NCI-H1417 (cell line): Measurements from ENCODE around the gene BTK.
"Not testable (repeated sequence)": the region's sequence is repeated elsewhere in the genome, so short reads cannot be mapped to it uniquely, and the experiment has no call there.

Experiments used
- DNase-seq, 3 experiments: peaks; one replicate each; lab custom pipeline; 2025; lab: John Stamatoyannopoulos, UW

BTK gene

GRCh38 chrX:101337776-101338271 lies 48.2 kb downstream of the BTK start:
- no peak for DNase-seq

DNA sequence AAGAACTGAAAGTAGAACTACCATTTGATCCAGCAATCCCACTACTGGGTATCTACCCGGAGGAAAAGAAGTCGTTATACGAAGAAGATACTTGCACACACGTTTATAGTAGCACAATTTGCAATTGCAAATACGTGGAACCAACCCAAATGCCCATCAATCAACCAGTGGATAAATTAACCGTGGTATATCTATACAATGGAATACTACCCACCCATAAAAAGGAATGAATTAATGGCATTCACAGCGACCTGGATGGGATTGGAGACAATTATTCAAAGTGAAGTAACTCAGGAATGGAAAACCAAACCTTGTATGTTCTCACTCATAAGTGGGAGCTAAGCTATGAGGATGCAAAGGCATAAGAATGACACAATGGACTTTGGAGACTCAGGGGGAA lies 51.7 kb downstream of the BTK start:
- not testable (repeated sequence) for DNase-seq

DNA sequence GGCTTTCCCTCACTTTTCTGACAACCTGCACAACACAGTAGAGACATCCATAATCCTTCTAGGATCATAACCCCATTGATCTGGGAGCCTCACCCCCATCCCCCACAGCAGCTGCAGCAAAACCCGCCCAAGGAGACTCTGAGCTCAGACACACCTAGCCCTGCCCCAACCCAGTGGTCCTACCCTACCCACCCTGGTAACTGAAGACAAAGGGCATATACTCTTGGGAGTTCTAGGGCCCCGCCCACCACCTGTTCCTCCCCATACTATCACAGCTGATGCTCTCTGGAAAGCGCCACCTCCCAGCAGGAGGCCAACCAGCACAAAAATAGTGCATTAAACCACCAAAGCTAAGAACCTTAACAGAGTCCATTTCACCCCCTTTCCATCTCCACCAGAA lies 59.4 kb downstream of the BTK start:
- DNase-seq, result peak in 2 of 3 experiments; percentile 2 to 3

GRCh38 chrX:101303790-101304189 lies 82.2 kb downstream of the BTK start:
- no peak for DNase-seq
